HG02642 (cell line): Measurements from ENCODE around the gene TAF1D.
A peak's percentile ranks its signal among the peaks of the same experiment; 100 is the strongest.
"Not testable (repeated sequence)": the region's sequence is repeated elsewhere in the genome, so short reads cannot be mapped to it uniquely, and the experiment has no call there.

Source experiments
- ATAC-seq: cut with Tn5 transposase; IDR thresholded peaks from one replicate; pipeline ENCODE4 v1.9.1; 2021; ENCODE audit warnings: mild to moderate bottlenecking; ENCODE audit not compliant: unreplicated experiment, poor library complexity

Gene TAF1D

GRCh38 chr11:93741094-93741881 is at the start of gene TAF1D, which contains the start of gene C11orf54:
Gene TAF1D, minus strand, starts transcription at chr11:93741495. Its CDS starts 2,191 bp downstream, at chr11:93739304.
Gene C11orf54, plus strand, starts transcription at chr11:93741672. Its CDS starts 5,722 bp downstream, at chr11:93747394.
- ATAC-seq: peak; percentile 89

- ATAC-seq: peak; percentile 41
Observed at GRCh38 chr11:93784935-93785360, 43.7 kb upstream of the TAF1D start.

GRCh38 chr11:93784145-93784934 is 43.0 kb upstream of the TAF1D start, which contains the start of gene MED17:
Gene MED17, plus strand, starts transcription at chr11:93784282. Its CDS starts 232 bp downstream, at chr11:93784514.
- peak; percentile 97 for ATAC-seq

GRCh38 chr11:93783765-93784144 is 42.5 kb upstream of the TAF1D start:
- peak; percentile 61 for ATAC-seq

GRCh38 chr11:93783362-93783761 is 42.1 kb upstream of the TAF1D start:
- ATAC-seq: no peak

GRCh38 chr11:93775289-93775688 is 34.0 kb upstream of the TAF1D start:
- ATAC-seq: no peak

- ATAC-seq: not testable (repeated sequence)
Observed at GRCh38 chr11:93774560-93774959, 33.3 kb upstream of the TAF1D start.

- ATAC-seq: no peak
Observed at GRCh38 chr11:93773601-93774200, 32.4 kb upstream of the TAF1D start.

GRCh38 chr11:93773045-93773477 is 31.8 kb upstream of the TAF1D start:
- ATAC-seq: no peak

GRCh38 chr11:93772123-93772522 is 30.8 kb upstream of the TAF1D start:
- no peak for ATAC-seq

GRCh38 chr11:93770160-93770559 is 28.9 kb upstream of the TAF1D start:
- no peak for ATAC-seq

- no peak for ATAC-seq
Observed at GRCh38 chr11:93767018-93767417, 25.7 kb upstream of the TAF1D start.

GRCh38 chr11:93766504-93766903 is 25.2 kb upstream of the TAF1D start:
- ATAC-seq: no peak

GRCh38 chr11:93765551-93765950 is 24.3 kb upstream of the TAF1D start:
- no peak for ATAC-seq

GRCh38 chr11:93761910-93762309 is 20.6 kb upstream of the TAF1D start:
- no peak for ATAC-seq

GRCh38 chr11:93759123-93759522 is 17.8 kb upstream of the TAF1D start:
- ATAC-seq: not testable (repeated sequence)

GRCh38 chr11:93757924-93758865 is 16.9 kb upstream of the TAF1D start:
- ATAC-seq: no peak

- no peak for ATAC-seq
Observed at GRCh38 chr11:93757301-93757700, 16.0 kb upstream of the TAF1D start.

- no peak for ATAC-seq
Observed at GRCh38 chr11:93756748-93757147, 15.5 kb upstream of the TAF1D start.

- ATAC-seq: no peak
Observed at GRCh38 chr11:93753241-93753640, 11.9 kb upstream of the TAF1D start.
